Mammary epithelial cell (primary cell): ENCODE results near the gene ZNF276.

Experiments used
- CTCF ChIP-seq, 2 donors: IDR thresholded peaks in 1 of 2; conservative IDR thresholded peaks in 1 of 2; 2 replicates each; pipeline ENCODE4 v1.5.1; 2011 to 2012; ENCODE audit warnings: inconsistent platforms in 2 of 2, low read length in 2 of 2, mild to moderate bottlenecking in 2 of 2, control low read depth in 1 of 2, low read depth in 1 of 2; ENCODE audit not compliant: insufficient read depth in 1 of 2; ENCODE audit errors: extremely low read depth in 1 of 2
- EZH2 ChIP-seq: IDR thresholded peaks from 2 replicates; pipeline ENCODE4 v1.6.1; 2012; ENCODE audit warnings: low read length, inconsistent platforms, borderline replicate concordance

GRCh38 chr16:89742948-89743347 is 21.6 kb downstream of the ZNF276 start:
- no peak for TF ChIP-seq CTCF (conservative IDR thresholded peaks at IDR 0.05 in 1 of 2, IDR thresholded peaks at IDR 0.05 in 1 of 2; ENCODE audit: extremely low read depth in 1 of 2, insufficient read depth in 1 of 2, low read depth in 1 of 2, low read length in 2 of 2)
- TF ChIP-seq EZH2 = no peak
